ENCODE data around the gene AKAP6. TPM values are rescaled to one million over a fixed set of nuclear protein-coding genes. Genes with fewer than 3 reads are reported as not detected.

The AKAP6 gene
- total and polyA plus RNA-seq, 10 of the 15 experiments (the other 5 are each of a cell fraction or from before 2014, with no cell fraction given): 0.35 to 5.9 (median 2.2) TPM

DNA sequence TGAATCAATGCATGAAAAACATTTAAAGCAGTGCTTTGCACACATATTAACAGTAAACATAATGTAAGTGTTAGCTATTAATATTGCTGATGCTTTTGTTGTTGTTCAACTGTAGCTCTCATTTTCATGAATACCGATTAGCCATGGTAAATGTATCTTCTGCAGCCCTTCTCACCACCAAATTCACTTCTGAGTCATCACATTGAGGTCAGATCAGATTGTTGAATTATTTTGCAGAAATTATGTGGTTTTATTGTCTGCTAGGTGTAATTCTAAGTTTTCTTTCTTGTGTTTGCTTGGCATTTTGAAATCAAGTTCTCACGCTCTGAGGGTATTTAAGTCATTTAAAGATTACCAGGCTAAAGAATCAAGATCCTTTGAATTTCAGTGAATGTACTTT, 74.6 kb downstream of the AKAP6 start:
- Histone ChIP-seq H3K4me3 (no peak overlapping the region), H2AFZ (ENCODE audit: control insufficient read depth, low read depth, low read length) (no peak overlapping the region), H3K4me2 (ENCODE audit: control insufficient read depth, insufficient read depth) (no peak overlapping the region), H3K27me3 (replicated peaks in 1 of 2; ENCODE audit: control insufficient read depth in 2 of 2, insufficient read depth in 2 of 2, low read length in 1 of 2) (no peaks in the 10 kb centered on the region; a peak in 1 of 4 replicates), H3K9ac (ENCODE audit: control insufficient read depth, insufficient read depth, low read length) (no peak overlapping the region), H3K9me3 (replicated peaks; ENCODE audit: control insufficient read depth, insufficient read depth, low read length) (no peaks in the 10 kb centered on the region), H3K36me3 (ENCODE audit: control insufficient read depth in 2 of 2, insufficient read depth in 2 of 2, low read length in 1 of 2) (no peaks in the 10 kb centered on the region), H4K20me1 (ENCODE audit: control insufficient read depth, insufficient read depth) (no peaks in the 10 kb centered on the region), H3K27ac (ENCODE audit: control insufficient read depth, insufficient read depth) (no peak overlapping the region), H3K4me1 (ENCODE audit: control insufficient read depth, insufficient read depth, low read length) (no peaks in the 10 kb centered on the region), H3K79me2 (ENCODE audit: control insufficient read depth, insufficient read depth, low read length) (no peaks in the 10 kb centered on the region)
- ChIA-PET POLR2A (no interaction called here), CTCF (no interaction called here), RAD21 (ENCODE audit: unreplicated experiment) (no interaction called here), SMC1A (ENCODE audit: uncharacterized antibody, unreplicated experiment) (interaction anchor here (0.6 kb wide), 1 partner anchor 91 kb away, joined by 3 read pairs; no protein-coding TSS in a partner anchor)
- intact Hi-C loops (cut with micrococcal nuclease; ENCODE audit: unreplicated experiment): no loop called here
- DNase-seq (ENCODE audit: low read depth, low spot score): no peak
- BruUV-seq (replicated peaks): no TSS peak
- in situ Hi-C loops (cut with MboI): no loop called here
- WGBS (ENCODE audit: insufficient coverage, insufficient replicate concordance, low lambda C conversion rate, missing lambda C conversion rate): 0% methylated on average over 2 of the region's 2 CpGs
- no peak for ATAC-seq
- no peak for FAIRE-seq
- no peak for TF ChIP-seq EGR1 (IDR thresholded peaks at IDR 0.05; ENCODE audit: borderline replicate concordance in 1 of 2, low read depth in 2 of 2, low read length in 2 of 2)
- TF ChIP-seq, protein P1, sequence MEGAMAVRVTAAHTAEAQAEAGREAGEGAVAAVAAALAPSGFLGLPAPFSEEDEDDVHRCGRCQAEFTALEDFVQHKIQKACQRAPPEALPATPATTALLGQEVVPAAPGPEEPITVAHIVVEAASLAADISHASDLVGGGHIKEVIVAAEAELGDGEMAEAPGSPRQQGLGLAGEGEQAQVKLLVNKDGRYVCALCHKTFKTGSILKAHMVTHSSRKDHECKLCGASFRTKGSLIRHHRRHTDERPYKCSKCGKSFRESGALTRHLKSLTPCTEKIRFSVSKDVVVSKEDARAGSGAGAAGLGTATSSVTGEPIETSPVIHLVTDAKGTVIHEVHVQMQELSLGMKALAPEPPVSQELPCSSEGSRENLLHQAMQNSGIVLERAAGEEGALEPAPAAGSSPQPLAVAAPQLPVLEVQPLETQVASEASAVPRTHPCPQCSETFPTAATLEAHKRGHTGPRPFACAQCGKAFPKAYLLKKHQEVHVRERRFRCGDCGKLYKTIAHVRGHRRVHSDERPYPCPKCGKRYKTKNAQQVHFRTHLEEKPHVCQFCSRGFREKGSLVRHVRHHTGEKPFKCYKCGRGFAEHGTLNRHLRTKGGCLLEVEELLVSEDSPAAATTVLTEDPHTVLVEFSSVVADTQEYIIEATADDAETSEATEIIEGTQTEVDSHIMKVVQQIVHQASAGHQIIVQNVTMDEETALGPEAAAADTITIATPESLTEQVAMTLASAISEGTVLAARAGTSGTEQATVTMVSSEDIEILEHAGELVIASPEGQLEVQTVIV (IDR thresholded peaks at IDR 0.05; ENCODE audit: borderline replicate concordance, partially characterized antibody): no peak
- TF ChIP-seq CHD2 (IDR thresholded peaks at IDR 0.05; ENCODE audit: borderline replicate concordance, low read depth, low read length): no peak
- no peak for TF ChIP-seq BMI1 (IDR thresholded peaks at IDR 0.05; ENCODE audit: borderline replicate concordance)
- TF ChIP-seq, protein P2, sequence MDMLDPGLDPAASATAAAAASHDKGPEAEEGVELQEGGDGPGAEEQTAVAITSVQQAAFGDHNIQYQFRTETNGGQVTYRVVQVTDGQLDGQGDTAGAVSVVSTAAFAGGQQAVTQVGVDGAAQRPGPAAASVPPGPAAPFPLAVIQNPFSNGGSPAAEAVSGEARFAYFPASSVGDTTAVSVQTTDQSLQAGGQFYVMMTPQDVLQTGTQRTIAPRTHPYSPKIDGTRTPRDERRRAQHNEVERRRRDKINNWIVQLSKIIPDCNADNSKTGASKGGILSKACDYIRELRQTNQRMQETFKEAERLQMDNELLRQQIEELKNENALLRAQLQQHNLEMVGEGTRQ (IDR thresholded peaks at IDR 0.05; ENCODE audit: borderline replicate concordance, low read depth, low read length): no peak
- TF ChIP-seq, protein P3, sequence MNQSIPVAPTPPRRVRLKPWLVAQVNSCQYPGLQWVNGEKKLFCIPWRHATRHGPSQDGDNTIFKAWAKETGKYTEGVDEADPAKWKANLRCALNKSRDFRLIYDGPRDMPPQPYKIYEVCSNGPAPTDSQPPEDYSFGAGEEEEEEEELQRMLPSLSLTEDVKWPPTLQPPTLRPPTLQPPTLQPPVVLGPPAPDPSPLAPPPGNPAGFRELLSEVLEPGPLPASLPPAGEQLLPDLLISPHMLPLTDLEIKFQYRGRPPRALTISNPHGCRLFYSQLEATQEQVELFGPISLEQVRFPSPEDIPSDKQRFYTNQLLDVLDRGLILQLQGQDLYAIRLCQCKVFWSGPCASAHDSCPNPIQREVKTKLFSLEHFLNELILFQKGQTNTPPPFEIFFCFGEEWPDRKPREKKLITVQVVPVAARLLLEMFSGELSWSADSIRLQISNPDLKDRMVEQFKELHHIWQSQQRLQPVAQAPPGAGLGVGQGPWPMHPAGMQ (IDR thresholded peaks at IDR 0.05; ENCODE audit: borderline replicate concordance): no peak
- no peak for TF ChIP-seq POLR2A (IDR thresholded peaks at IDR 0.05; ENCODE audit: low read depth, low read length)
- TF ChIP-seq, protein P4, sequence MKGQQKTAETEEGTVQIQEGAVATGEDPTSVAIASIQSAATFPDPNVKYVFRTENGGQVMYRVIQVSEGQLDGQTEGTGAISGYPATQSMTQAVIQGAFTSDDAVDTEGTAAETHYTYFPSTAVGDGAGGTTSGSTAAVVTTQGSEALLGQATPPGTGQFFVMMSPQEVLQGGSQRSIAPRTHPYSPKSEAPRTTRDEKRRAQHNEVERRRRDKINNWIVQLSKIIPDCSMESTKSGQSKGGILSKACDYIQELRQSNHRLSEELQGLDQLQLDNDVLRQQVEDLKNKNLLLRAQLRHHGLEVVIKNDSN (IDR thresholded peaks at IDR 0.05; ENCODE audit: borderline replicate concordance, extremely low read length, insufficient read depth, low read depth, low read length): no peak
- TF ChIP-seq, protein P5, sequence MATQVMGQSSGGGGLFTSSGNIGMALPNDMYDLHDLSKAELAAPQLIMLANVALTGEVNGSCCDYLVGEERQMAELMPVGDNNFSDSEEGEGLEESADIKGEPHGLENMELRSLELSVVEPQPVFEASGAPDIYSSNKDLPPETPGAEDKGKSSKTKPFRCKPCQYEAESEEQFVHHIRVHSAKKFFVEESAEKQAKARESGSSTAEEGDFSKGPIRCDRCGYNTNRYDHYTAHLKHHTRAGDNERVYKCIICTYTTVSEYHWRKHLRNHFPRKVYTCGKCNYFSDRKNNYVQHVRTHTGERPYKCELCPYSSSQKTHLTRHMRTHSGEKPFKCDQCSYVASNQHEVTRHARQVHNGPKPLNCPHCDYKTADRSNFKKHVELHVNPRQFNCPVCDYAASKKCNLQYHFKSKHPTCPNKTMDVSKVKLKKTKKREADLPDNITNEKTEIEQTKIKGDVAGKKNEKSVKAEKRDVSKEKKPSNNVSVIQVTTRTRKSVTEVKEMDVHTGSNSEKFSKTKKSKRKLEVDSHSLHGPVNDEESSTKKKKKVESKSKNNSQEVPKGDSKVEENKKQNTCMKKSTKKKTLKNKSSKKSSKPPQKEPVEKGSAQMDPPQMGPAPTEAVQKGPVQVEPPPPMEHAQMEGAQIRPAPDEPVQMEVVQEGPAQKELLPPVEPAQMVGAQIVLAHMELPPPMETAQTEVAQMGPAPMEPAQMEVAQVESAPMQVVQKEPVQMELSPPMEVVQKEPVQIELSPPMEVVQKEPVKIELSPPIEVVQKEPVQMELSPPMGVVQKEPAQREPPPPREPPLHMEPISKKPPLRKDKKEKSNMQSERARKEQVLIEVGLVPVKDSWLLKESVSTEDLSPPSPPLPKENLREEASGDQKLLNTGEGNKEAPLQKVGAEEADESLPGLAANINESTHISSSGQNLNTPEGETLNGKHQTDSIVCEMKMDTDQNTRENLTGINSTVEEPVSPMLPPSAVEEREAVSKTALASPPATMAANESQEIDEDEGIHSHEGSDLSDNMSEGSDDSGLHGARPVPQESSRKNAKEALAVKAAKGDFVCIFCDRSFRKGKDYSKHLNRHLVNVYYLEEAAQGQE (IDR thresholded peaks at IDR 0.05; ENCODE audit: low read depth, low read length): no peak
- no peak for TF ChIP-seq TARDBP (IDR thresholded peaks at IDR 0.05; ENCODE audit: borderline replicate concordance)
- no peak for TF ChIP-seq STAT1 (conservative IDR thresholded peaks at IDR 0.05)
- TF ChIP-seq DPF2 (IDR thresholded peaks at IDR 0.05): no peak
